Liver (tissue), 3 donors: ENCODE results near the gene CALML5.

Experiments
- FOXA1 ChIP-seq: IDR thresholded peaks from 2 replicates; pipeline ENCODE4 v1.6.1; 2016; ENCODE audit warnings: antibody characterized with exemption
- SP1 ChIP-seq: IDR thresholded peaks from 2 replicates; pipeline ENCODE4 v1.6.1; 2018; ENCODE audit warnings: antibody characterized with exemption, mild to moderate bottlenecking
- TAF1 ChIP-seq: conservative IDR thresholded peaks from 2 replicates; pipeline ENCODE4 v1.6.1; 2016; ENCODE audit warnings: antibody characterized with exemption, mild to moderate bottlenecking
- TF ChIP-seq, protein P1 (sequence below): fragments of 150-350 bp; IDR thresholded peaks from 2 replicates; pipeline ENCODE4 v1.5.1; 2017; ENCODE audit warnings: improper control_type of control experiment, low read depth, low read length; ENCODE audit not compliant: missing input control
- TF ChIP-seq, protein P2 (sequence below): IDR thresholded peaks from 2 replicates; pipeline ENCODE4 v1.6.1; 2016; ENCODE audit warnings: antibody characterized with exemption
- donor health status: healthy.
- donor health status: healthy.

DNA sequence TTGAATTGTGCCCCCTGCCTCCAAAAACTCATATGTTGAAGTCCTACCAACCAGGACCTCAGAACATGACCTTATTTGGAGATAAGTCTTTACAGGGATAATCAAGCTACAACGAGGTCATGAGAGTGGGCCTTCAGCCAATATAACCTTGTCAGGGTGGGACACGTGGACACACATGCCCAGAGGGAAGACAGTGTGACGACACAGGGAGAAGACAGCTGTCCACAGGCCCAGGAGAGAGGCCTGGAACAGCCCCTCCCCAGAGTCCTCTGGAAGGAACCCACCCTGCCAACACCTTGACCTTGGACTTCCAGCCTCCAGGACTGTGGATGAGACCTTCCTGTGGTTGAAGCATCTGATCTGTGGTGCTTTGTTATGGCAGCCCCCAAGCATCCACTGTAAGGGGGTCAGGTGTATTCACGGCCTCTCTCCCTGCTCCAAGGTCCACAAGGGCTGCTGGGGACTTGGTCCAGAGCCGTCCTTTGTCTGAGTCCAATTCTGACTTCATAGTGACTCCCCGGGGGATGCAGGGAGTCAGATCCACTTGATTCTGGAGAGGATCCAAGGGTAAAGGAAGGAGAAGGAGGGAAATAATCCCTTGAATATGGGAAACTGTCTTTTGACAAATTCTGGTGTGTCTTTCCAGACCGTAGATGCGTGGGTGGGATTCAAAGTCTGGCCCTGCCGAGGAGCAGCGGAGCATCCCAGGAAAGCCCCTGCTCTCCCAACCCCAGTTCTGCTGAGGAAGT lies 32.4 kb upstream of the CALML5 start:
- TF ChIP-seq TAF1 (no peak), FOXA1 (no peak), SP1 (no peak)
- TF ChIP-seq, protein P1, sequence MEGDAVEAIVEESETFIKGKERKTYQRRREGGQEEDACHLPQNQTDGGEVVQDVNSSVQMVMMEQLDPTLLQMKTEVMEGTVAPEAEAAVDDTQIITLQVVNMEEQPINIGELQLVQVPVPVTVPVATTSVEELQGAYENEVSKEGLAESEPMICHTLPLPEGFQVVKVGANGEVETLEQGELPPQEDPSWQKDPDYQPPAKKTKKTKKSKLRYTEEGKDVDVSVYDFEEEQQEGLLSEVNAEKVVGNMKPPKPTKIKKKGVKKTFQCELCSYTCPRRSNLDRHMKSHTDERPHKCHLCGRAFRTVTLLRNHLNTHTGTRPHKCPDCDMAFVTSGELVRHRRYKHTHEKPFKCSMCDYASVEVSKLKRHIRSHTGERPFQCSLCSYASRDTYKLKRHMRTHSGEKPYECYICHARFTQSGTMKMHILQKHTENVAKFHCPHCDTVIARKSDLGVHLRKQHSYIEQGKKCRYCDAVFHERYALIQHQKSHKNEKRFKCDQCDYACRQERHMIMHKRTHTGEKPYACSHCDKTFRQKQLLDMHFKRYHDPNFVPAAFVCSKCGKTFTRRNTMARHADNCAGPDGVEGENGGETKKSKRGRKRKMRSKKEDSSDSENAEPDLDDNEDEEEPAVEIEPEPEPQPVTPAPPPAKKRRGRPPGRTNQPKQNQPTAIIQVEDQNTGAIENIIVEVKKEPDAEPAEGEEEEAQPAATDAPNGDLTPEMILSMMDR, result no peak
- TF ChIP-seq, protein P2, sequence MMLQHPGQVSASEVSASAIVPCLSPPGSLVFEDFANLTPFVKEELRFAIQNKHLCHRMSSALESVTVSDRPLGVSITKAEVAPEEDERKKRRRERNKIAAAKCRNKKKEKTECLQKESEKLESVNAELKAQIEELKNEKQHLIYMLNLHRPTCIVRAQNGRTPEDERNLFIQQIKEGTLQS, result no peak
